Upper lobe of left lung (tissue), 4 donors: ENCODE results near the gene CDH18.

Source experiments
- EP300 ChIP-seq, 4 donors: sonication (generic); formaldehyde crosslinking; IDR thresholded peaks; one replicate each; pipeline ENCODE4 v1.5.1; 2017; ENCODE audit warnings: antibody characterized with exemption in 4 of 4, control low read depth in 2 of 4
- POLR2A ChIP-seq, 4 donors: fragments of 450-650 bp; IDR thresholded peaks; one replicate each; pipeline ENCODE4 v1.5.1; 2016 to 2017; ENCODE audit warnings: antibody characterized with exemption in 4 of 4, mild to moderate bottlenecking in 2 of 4
- POLR2AphosphoS5 ChIP-seq, 2 donors: sonication (generic); formaldehyde crosslinking; IDR thresholded peaks; one replicate each; pipeline ENCODE4 v1.5.1; 2017; ENCODE audit warnings: antibody characterized with exemption in 2 of 2
- TF ChIP-seq, protein P1 (sequence below), 6 experiments: fragments of 450-650 bp in 4 of 6; fragments of 200-600 bp in 2 of 6; sonication (generic) in 2 of 6; IDR thresholded peaks; one replicate each; pipeline ENCODE4 v1.5.1; 2016 to 2019; ENCODE audit warnings: antibody characterized with exemption in 6 of 6

DNA sequence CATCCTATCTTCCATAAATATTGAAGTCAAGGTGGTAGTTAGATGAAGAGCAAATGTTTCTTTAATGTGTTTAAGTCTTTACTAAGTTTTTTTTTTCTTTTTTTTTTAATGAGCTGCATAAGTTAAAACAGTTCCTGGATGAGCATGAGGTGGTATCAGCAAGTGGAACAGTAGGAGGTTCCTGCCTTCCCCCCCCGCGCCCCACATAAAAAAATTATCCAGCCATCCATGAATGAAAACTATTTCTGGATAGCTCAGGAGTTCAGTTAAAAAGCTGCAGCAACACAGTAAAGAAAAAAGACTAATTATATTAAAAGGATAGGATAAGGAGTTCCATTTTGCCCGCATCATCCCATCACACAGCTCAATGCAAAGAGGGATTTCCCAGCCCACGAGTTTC is 349.5 kb downstream of the CDH18 start:
- TF ChIP-seq, protein P1, sequence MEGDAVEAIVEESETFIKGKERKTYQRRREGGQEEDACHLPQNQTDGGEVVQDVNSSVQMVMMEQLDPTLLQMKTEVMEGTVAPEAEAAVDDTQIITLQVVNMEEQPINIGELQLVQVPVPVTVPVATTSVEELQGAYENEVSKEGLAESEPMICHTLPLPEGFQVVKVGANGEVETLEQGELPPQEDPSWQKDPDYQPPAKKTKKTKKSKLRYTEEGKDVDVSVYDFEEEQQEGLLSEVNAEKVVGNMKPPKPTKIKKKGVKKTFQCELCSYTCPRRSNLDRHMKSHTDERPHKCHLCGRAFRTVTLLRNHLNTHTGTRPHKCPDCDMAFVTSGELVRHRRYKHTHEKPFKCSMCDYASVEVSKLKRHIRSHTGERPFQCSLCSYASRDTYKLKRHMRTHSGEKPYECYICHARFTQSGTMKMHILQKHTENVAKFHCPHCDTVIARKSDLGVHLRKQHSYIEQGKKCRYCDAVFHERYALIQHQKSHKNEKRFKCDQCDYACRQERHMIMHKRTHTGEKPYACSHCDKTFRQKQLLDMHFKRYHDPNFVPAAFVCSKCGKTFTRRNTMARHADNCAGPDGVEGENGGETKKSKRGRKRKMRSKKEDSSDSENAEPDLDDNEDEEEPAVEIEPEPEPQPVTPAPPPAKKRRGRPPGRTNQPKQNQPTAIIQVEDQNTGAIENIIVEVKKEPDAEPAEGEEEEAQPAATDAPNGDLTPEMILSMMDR (IDR thresholded peaks at IDR 0.05) = no peak
- TF ChIP-seq POLR2A (IDR thresholded peaks at IDR 0.05) = no peak
- TF ChIP-seq EP300 (IDR thresholded peaks at IDR 0.05) = no peak
- no peak for TF ChIP-seq POLR2AphosphoS5 (IDR thresholded peaks at IDR 0.05)
